DMS 273 (cell line): ENCODE results near the gene HCN1.
"Not testable (repeated sequence)": the region's sequence is repeated elsewhere in the genome, so short reads cannot be mapped to it uniquely, and the experiment has no call there.

Experiments
- DNase-seq: peaks from one replicate; lab custom pipeline; 2025; ENCODE audit not compliant: unreplicated experiment; lab: John Stamatoyannopoulos, UW

The HCN1 gene

GRCh38 chr5:45622365-45622764 lies 73.8 kb downstream of the HCN1 start:
- no peak for DNase-seq

GRCh38 chr5:45617859-45618416 lies 78.2 kb downstream of the HCN1 start:
- no peak for DNase-seq

DNA sequence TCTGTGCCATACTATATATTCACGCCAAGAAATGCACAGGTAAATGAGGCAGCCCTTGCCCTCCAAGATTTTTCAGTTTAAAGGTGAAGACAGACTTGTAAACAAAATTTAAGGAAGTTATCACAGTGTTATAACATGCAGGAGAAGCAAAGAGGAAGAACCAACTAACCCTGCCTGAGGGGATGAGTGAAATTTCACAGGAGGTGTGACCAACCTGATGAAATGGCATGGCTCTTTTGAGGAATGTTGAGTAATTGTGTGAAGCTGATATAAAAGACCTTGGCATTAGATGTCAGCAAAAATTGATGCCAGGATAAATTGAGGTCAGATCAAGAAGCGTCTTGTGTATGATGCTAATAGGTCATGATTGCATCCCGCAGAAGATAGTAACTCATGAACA lies 86.5 kb downstream of the HCN1 start:
- DNase-seq, result no peak

DNA sequence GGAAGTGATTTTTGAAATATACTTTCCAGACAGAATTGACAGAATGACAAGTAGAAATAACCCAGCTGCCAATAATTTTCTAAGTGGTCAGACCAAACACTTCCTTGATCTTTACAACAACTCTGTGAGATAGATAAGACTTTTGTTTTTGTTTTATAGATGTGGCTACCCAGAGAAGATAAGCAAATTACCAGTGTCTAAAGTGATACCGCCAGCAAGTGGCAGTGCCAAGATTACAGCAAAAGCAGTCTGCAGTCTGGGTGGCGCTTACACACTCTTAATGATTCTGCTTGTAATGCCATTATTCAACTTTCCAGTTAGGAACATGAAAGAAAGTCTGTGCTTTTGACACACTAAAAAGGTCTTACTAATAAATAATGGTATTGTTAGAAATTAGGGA lies 92.1 kb downstream of the HCN1 start:
- DNase-seq, result no peak

- DNase-seq, result no peak
These were observed 94.8 kb downstream of the HCN1 start for GRCh38 chr5:45601424-45601823.

- DNase-seq, result no peak
These were observed 99.9 kb downstream of the HCN1 start for GRCh38 chr5:45596320-45596719.

DNA sequence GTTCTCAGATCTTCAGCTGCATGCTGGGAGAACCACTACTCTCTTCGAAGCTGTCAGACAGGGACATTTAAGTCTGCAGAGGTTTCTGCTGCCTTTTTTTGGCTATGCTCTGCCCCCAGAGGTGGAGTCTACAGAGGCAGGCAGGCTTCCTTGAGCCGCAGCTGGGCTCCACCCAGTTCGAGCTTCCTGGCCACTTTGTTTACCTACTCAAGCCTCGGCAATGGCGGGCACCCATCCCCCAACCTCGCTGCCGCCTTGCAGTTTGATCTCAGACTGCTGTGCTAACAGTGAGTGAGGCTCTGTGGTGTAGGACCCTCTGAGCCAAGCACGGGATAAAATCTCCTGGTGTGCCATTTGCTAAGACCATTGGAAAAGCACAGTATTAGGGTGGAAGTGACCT lies 110.2 kb downstream of the HCN1 start:
- not testable (repeated sequence) for DNase-seq

GRCh38 chr5:45578270-45578669 lies 117.9 kb downstream of the HCN1 start:
- no peak for DNase-seq

DNA sequence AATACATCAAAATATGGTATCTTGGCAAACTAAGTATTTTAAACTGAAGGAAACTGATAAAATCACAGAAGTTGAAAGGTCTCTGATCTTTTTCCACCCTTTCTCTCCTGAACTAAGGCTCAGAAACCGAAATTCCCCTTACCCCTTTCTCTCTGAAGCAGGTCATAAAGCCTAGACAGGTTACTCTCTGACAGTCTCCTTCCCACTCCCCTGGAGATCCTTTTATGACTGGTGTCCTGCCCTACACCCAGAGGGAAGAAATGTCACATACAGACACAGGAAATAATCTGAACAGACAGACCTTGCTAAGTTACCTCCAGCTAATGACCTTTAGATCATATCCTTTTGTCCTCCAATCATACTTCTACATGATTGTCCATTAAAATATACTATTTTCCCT lies 127.4 kb downstream of the HCN1 start:
- DNase-seq, result no peak

- no peak for DNase-seq
These were observed 153.8 kb downstream of the HCN1 start for GRCh38 chr5:45542421-45542820.

DNA sequence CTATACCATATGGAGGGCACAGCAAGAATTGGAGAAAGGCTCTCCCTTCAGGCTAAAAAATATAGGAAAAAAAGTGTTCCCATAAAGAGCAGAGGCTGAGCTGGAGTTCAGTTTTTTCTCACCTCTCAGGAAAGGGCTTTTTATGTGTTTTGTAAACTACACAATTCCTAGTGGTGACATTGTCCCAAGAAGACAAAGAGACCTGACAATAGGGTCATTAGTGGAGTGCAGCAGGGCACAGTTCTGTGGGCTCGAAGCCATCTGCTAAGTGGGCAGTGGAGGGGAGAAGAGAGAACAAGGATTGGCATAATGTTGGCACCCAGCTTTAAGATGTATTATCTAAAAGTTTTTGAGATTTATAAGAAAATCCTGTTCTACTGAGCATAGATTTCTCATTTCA lies 162.5 kb downstream of the HCN1 start:
- no peak for DNase-seq

DNA sequence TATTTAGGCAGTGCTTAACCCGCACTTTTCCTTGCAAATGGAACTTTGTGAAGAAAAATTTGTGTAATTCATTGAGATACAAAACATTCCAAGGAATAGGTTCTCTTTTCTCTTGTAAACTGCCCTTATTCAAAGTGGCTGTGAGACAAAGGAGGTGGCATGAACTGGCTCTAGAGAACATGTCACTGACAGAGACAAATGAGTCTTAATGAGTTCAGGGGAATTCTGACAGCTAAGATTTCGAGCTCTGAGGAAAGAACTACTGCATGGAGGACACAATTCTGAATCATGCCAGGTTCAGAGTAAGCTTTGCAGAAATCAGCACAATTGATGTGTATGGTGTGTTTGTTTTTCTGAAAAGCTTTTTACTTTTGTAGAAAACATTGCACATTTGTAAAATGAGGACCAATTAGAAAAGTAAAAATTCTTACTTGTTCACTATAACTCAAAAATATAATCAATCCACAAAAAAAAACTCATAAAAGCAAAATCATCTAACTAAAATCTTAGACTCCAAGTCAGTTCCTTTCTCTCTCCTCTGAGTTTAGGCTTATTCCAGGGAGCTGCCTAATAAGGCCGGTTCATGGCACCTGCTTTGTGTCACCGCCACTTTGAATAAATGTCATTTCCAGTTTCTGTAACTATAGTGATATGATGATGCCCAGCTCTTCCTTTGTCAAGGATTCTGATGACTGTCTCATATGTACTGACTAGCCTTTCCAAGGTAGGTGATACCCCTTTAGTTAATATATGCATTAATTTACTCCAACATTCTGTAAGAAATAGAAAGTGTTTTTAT lies 163.2 kb downstream of the HCN1 start:
- DNase-seq, result no peak

DNA sequence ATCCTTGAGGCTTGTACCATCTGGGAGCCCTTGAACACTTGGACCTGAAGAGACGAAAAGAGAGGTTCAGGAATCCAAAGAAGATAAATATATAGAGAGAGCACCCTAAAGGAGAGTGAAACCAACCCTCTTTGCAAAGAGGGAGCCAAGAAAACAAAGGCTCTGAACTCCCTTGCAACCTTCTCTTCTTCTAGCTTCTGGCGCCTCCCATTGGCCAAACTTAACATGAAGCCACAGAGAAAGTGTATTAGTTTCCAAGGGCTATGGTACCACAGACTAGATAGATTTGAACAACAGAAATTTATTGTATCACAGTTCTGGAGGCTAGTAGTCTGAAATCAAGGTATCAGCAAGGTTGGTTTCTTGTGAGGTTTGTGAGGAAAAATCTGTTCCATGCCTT lies 175.1 kb downstream of the HCN1 start:
- DNase-seq, result peak; percentile 42

GRCh38 chr5:45512521-45512920 lies 183.7 kb downstream of the HCN1 start:
- no peak for DNase-seq

DNA sequence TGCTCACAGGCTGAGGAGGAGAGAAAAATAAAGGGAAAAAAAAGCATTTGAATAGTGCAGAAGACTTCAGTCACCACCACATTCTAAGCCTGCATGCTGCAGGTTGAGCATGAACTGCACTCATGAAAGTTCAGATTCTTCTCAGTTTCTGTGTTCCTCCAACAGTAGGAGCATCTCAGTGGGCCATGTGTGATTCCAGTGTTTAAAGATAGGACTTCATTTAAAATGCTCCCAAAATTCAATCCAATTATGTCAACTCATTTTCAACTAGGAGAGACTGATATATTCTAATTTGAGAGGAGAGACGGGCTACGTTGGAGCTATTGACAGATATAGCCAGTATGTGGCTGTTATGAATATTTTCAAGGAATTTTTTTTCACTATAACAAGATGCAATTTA lies 186.8 kb downstream of the HCN1 start:
- no peak for DNase-seq

GRCh38 chr5:45508135-45508534 lies 188.0 kb downstream of the HCN1 start:
- DNase-seq, result no peak

- DNase-seq, result peak; percentile 50
These were observed 189.0 kb downstream of the HCN1 start for GRCh38 chr5:45507178-45507577.

DNA sequence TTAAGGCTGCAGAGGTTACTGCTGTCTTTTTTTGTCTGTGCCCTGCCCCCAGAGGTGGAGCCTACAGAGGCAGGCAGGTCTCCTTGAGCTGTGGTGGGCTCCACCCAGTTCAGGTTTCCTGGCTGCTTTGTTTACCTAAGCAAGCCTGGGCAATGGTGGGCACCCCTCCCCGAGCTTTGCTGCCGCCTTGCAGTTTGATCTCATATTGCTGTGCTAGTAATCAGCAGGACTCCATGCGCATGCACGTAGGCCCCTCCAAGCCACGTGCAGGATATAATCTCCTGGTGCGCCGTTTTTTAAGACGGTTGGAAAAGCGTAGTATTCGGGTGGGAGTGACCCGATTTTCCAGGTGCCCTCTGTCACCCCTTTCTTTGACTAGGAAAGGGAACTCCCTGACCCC lies 197.2 kb downstream of the HCN1 start:
- not testable (repeated sequence) for DNase-seq

DNA sequence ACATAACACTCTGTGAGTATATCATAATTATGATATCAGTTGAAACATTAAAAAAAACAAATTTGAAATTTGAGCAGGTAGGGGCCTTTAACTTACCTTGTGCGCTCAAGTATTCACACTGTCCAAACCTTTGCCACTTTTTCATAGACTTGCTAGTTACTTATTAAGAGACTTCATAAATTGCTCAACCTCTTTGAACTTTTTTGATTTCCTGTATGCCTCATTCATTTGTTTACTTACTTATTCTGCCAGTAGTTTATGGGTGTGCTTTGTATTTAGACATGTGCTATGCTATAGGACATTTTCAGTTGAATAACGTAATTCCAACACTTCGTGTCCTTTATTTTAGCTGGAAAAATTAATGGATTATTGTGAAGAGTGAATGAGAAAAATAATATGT lies 204.8 kb downstream of the HCN1 start:
- DNase-seq, result no peak

GRCh38 chr5:45484781-45485180 lies 211.4 kb downstream of the HCN1 start:
- DNase-seq, result no peak

DNA sequence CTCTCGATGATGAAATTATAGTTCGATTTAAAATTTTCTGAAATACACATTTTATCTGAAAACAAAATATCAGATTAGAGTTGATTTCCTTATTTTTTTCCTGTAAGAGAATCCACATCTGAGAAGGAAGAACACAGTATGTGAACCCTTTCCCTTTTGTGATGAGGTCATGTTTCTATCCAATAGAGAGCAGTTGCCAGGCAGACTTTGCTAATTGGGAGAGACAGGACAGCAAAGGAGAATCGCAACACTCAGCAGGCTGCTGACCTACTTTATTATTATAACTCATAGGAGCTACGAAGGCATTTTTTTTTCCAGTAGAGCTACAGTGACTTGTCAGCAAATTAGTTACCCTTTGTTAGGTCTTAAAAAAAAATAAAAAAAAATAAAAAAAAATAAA lies 242.1 kb downstream of the HCN1 start:
- peak; percentile 70 for DNase-seq

DNA sequence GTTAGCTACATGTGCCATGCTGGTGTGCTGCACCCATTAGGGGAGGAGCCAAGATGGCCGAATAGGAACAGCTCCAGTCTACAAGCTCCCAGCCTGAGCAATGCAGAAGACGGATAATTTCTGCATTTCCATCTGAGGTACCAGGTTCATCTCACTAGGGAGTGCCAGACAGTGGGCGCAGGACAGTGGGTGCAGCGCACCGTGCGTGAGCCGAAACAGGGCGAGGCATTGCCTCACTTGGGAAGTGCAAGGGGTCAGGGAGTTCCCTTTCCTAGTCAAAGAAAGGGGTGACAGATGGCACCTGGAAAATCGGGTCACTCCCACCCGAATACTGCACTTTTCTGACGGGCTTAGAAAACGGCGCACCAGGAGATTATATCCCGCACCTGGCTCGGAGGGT lies 251.3 kb downstream of the HCN1 start:
- not testable (repeated sequence) for DNase-seq

GRCh38 chr5:45440466-45440865 lies 255.7 kb downstream of the HCN1 start:
- DNase-seq, result no peak
